CD4-positive, alpha-beta T cell treated with Interleukin-17A for 4 hours (primary cell): Measurements from ENCODE around the gene CREBBP.

ENCODE experiments used
- DNase-seq: peaks from one replicate; pipeline ENCODE4 v3.0.0-alpha.2; 2020; ENCODE audit warnings: mixed read lengths

Gene CREBBP

GRCh38 chr16:3854750-3855541, 25.6 kb downstream of the CREBBP start:
- no peak for DNase-seq

- no peak for DNase-seq
Measured at GRCh38 chr16:3850544-3850899, 30.0 kb downstream of the CREBBP start.

- DNase-seq, result no peak
Measured at GRCh38 chr16:3849751-3850543, 30.6 kb downstream of the CREBBP start.

- no peak for DNase-seq
Measured at GRCh38 chr16:3846595-3847091, 33.9 kb downstream of the CREBBP start.

GRCh38 chr16:3846087-3846486, 34.4 kb downstream of the CREBBP start:
- DNase-seq, result no peak

GRCh38 chr16:3842994-3843393, 37.5 kb downstream of the CREBBP start:
- no peak for DNase-seq

- no peak for DNase-seq
Measured at GRCh38 chr16:3841729-3842508, 38.6 kb downstream of the CREBBP start.

- no peak for DNase-seq
Measured at GRCh38 chr16:3839402-3840184, 40.9 kb downstream of the CREBBP start.

GRCh38 chr16:3838600-3839401, 41.7 kb downstream of the CREBBP start:
- no peak for DNase-seq

- no peak for DNase-seq
Measured at GRCh38 chr16:3837851-3838586, 42.5 kb downstream of the CREBBP start.

GRCh38 chr16:3836641-3837040, 43.9 kb downstream of the CREBBP start:
- DNase-seq, result no peak

GRCh38 chr16:3835089-3835602, 45.4 kb downstream of the CREBBP start:
- no peak for DNase-seq

- DNase-seq, result no peak
Measured at GRCh38 chr16:3832668-3833067, 47.8 kb downstream of the CREBBP start.

- DNase-seq, result no peak
Measured at GRCh38 chr16:3830625-3831254, 49.8 kb downstream of the CREBBP start.

- no peak for DNase-seq
Measured at GRCh38 chr16:3829631-3830536, 50.6 kb downstream of the CREBBP start.

GRCh38 chr16:3825940-3826339, 54.6 kb downstream of the CREBBP start:
- no peak for DNase-seq

GRCh38 chr16:3825103-3825502, 55.4 kb downstream of the CREBBP start:
- no peak for DNase-seq

GRCh38 chr16:3824121-3824795, 56.3 kb downstream of the CREBBP start:
- DNase-seq, result no peak
